Measurements from ENCODE around the gene NFX1. TPM values are rescaled to one million over a fixed set of nuclear protein-coding genes. Genes with fewer than 3 reads are reported as not detected.

NFX1 gene
- 19.9 and 24.0 TPM in 2 replicates for total RNA-seq

DNA sequence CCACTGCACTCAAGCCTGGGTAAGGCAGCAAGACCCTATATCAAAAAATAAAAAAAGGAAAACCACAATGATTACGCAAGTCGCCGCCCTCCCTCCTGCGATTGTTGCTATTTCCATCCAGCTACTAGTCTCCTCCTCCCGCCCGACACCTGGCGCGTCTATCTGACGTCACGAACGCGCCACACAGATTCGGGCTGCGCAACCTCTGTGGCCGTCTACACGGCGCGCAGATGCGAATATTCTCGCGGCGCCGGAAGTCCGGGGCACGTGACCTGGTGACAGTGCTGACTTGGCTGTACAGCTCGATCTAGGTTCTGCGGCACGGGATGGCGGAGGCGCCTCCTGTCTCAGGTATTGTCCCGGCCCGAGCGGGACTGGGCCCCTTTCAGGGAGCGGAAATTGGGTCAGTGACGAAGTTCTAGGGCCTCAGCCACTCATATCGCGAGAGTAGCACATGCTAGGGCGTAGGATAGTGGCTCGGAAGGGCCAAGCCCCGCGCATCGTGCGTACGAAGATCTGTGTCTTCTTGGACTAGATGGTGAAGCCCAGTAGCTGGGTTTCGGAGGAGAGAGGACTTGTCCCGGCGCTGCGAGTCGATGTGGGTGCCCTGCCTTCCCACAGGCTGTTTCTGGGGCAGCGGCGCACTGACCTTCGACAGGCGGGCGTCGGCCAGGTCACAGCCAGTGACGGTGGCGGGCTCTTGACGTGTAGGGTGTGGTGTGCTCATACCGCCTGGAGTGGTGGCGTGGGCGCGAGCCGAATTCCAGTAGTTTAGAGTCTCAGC is at the start of gene NFX1:
TSS of gene NFX1 (plus strand) at position 270 of the 784 bp plus-strand sequence. CDS start at position 327, 57 bp downstream.

DNA sequence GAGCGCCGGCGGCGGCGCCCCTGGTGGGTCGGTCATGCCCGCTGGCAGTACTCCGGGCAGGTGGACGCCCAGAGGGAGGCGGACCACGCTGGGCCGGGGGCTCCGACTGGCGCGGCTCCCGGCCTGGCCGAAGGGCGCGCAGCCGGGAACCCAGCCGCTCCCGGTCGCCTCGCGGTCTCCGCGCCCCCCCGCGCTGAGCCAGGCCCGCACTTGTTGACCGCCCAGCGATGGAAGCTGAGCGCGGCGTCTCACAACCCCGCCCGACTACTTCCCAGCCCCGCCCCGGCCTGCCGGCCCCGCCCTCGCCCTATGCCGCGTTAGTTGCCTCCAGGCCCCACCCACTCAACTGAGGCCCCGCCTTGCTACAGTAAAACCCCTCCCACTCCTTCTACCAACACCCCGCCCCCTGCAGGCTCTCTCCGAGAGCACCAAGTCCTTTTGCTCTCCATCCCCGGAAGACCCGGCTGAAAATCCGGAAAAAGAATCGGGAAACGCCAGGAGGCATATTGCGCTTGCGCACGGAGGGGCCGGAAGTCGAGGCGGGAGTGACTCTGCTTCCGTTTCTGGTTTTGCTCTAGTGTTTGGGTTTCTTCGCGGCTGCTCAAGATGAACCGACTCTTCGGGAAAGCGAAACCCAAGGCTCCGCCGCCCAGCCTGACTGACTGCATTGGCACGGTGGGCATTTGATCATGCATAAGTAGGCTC is 25.7 kb upstream of the NFX1 start, which contains the start of the genes BAG1 and CHMP5:
TSS of gene BAG1 (minus strand) at position 236 of the 705 bp plus-strand sequence.
TSS of gene CHMP5 (plus strand) at position 577 of the 705 bp plus-strand sequence. CDS start at position 607, 30 bp downstream.

GRCh38 chr9:33402371-33402770 is 112.1 kb downstream of the NFX1 start, which contains the start of gene AQP7:
Gene AQP7 (minus strand): TSS chr9:33402568. CDS start chr9:33401262, 1,306 bp downstream.

Other genes starting within 250 kb of the NFX1 start
- gene SMU1, start 213.8 kb upstream of the NFX1 start, total RNA-seq, result 35.6 and 36.9 TPM in 2 replicates
- 14.9 and 23.6 TPM in 2 replicates for gene B4GALT1, start 123.2 kb upstream of the NFX1 start, total RNA-seq
- gene SPINK4, start 50.3 kb upstream of the NFX1 start, total RNA-seq, result not detected in 2 replicates
- 29.8 and 30.3 TPM in 2 replicates for gene BAG1, start 25.8 kb upstream of the NFX1 start, total RNA-seq
- gene CHMP5, start 25.5 kb upstream of the NFX1 start, total RNA-seq, result 135 and 137 TPM in 2 replicates
- 0.40 and 1.8 TPM in 2 replicates for gene AQP7, start 112.1 kb downstream of the NFX1 start, total RNA-seq
- gene AQP3, start 157.1 kb downstream of the NFX1 start, total RNA-seq, result 0.26 and 0.56 TPM in 2 replicates
- gene NOL6, start 183.4 kb downstream of the NFX1 start, total RNA-seq, result 17.5 and 24.0 TPM in 2 replicates
- gene ANKRD18B, start 233.7 kb downstream of the NFX1 start, total RNA-seq, result under 0.01 TPM in 1 of 2 replicates, not detected in the other